Trophoblast cell (in vitro differentiated cells and primary cell): ENCODE results near the gene RBBP4.

Experiments
- DNase-seq, 2 donors: peaks; one replicate each; pipeline ENCODE4 v3.0.0-alpha.2; 2016
- H2AFZ ChIP-seq: 2 replicates; pipeline ENCODE4 v1.6.1; 2013; ENCODE audit warnings: low read length, moderate library complexity, mild to moderate bottlenecking; ENCODE audit not compliant: insufficient read depth, poor library complexity
- H2AK5ac ChIP-seq: 2 replicates; pipeline ENCODE4 v1.6.1; 2013; ENCODE audit warnings: mild to moderate bottlenecking, low read length
- H2BK120ac ChIP-seq: 2 replicates; pipeline ENCODE4 v1.6.1; 2013; ENCODE audit warnings: low read length, mild to moderate bottlenecking, moderate library complexity; ENCODE audit not compliant: insufficient read depth, poor library complexity
- H2BK12ac ChIP-seq: 2 replicates; pipeline ENCODE4 v1.6.1; 2013; ENCODE audit warnings: mild to moderate bottlenecking, low read length, moderate library complexity
- H2BK5ac ChIP-seq: 2 replicates; pipeline ENCODE4 v1.6.1; 2013; ENCODE audit warnings: low read length, low read depth, moderate library complexity, mild to moderate bottlenecking; ENCODE audit not compliant: poor library complexity
- H3K14ac ChIP-seq: 2 replicates; pipeline ENCODE4 v1.6.1; 2013; ENCODE audit warnings: mild to moderate bottlenecking, low read length
- H3K18ac ChIP-seq: 2 replicates; pipeline ENCODE4 v1.6.1; 2013; ENCODE audit warnings: mild to moderate bottlenecking, low read length
- H3K23ac ChIP-seq: 2 replicates; pipeline ENCODE4 v1.6.1; 2013; ENCODE audit warnings: low read length
- H3K27ac ChIP-seq: 2 replicates; pipeline ENCODE4 v1.5.1; 2013; ENCODE audit warnings: low read depth, mild to moderate bottlenecking, inconsistent platforms, low read length, moderate library complexity
- H3K27me3 ChIP-seq: 2 replicates; pipeline ENCODE4 v1.6.1; 2013; ENCODE audit warnings: inconsistent platforms, mild to moderate bottlenecking, low read length, moderate library complexity; ENCODE audit not compliant: insufficient read depth
- H3K36me3 ChIP-seq, 2 experiments: 1 replicate in 1 of 2; 2 replicates in 1 of 2; pipeline ENCODE4 v1.6.1; 2013; ENCODE audit warnings: low read length in 2 of 2, mild to moderate bottlenecking in 2 of 2, moderate library complexity in 1 of 2; ENCODE audit not compliant: insufficient read depth in 2 of 2, control insufficient read depth in 1 of 2
- H3K4ac ChIP-seq: 2 replicates; pipeline ENCODE4 v1.6.1; 2013; ENCODE audit warnings: low read depth, mild to moderate bottlenecking, low read length, moderate library complexity
- H3K4me1 ChIP-seq, 2 experiments: 1 replicate in 1 of 2; 2 replicates in 1 of 2; pipeline ENCODE4 v1.6.1; 2013; ENCODE audit warnings: low read length in 2 of 2, mild to moderate bottlenecking in 2 of 2, moderate library complexity in 1 of 2; ENCODE audit not compliant: insufficient read depth in 2 of 2, control insufficient read depth in 1 of 2
- H3K4me2 ChIP-seq: 2 replicates; pipeline ENCODE4 v1.6.1; 2013; ENCODE audit warnings: inconsistent platforms, mild to moderate bottlenecking, low read length, moderate library complexity
- H3K4me3 ChIP-seq: 2 replicates; pipeline ENCODE4 v1.5.1; 2013; ENCODE audit warnings: mild to moderate bottlenecking, low read depth, low read length, inconsistent platforms
- H3K79me1 ChIP-seq: one replicate; pipeline ENCODE4 v1.6.1; 2013; ENCODE audit warnings: low read length
- H3K79me2 ChIP-seq: 2 replicates; pipeline ENCODE4 v1.6.1; 2013; ENCODE audit warnings: low read length, mild to moderate bottlenecking; ENCODE audit not compliant: control insufficient read depth, insufficient read depth, poor library complexity
- H3K9ac ChIP-seq: 2 replicates; pipeline ENCODE4 v1.6.1; 2013; ENCODE audit warnings: mild to moderate bottlenecking, low read length
- H3K9me3 ChIP-seq: 2 replicates; pipeline ENCODE4 v1.6.1; 2013; ENCODE audit warnings: low read depth, mild to moderate bottlenecking, control low read depth, inconsistent platforms, low read length; ENCODE audit not compliant: insufficient read depth
- H4K12ac ChIP-seq: 2 replicates; pipeline ENCODE4 v1.6.1; 2013; ENCODE audit warnings: low read depth, mild to moderate bottlenecking, low read length, moderate library complexity
- H4K8ac ChIP-seq: 2 replicates; pipeline ENCODE4 v1.6.1; 2013; ENCODE audit warnings: low read depth, mild to moderate bottlenecking, low read length, moderate library complexity
- H4K91ac ChIP-seq: one replicate; pipeline ENCODE4 v1.6.1; 2013; ENCODE audit warnings: low read depth, mild to moderate bottlenecking, low read length, moderate library complexity
- WGBS: extraction: QIAGEN DNeasy Blood & Tissue Kit; methylation state at CpG from one replicate; pipeline ENCODE4 v1.1.7; 2013; ENCODE audit warnings: missing lambda C conversion rate; ENCODE audit not compliant: insufficient read length, insufficient coverage; ENCODE audit errors: extremely low coverage; 5-methylcytosine and 5-hydroxymethylcytosine counted together

RBBP4 gene

GRCh38 chr1:32652244-32652962 lies 1.4 kb downstream of the RBBP4 start:
- H3K4me2 ChIP-seq = peak overlapping the region; percentile 57

GRCh38 chr1:32659581-32659980 lies 8.6 kb downstream of the RBBP4 start:
- H3K9me3 ChIP-seq = no peaks in the 10 kb centered on the region
- no peak overlapping the region for H3K4ac ChIP-seq
- no peak overlapping the region for H3K4me2 ChIP-seq
- H4K91ac ChIP-seq = no peak overlapping the region
- no peak overlapping the region for H4K8ac ChIP-seq
- H3K27me3 ChIP-seq = no peaks in the 10 kb centered on the region
- no peaks in the 10 kb centered on the region for H3K4me1 ChIP-seq
- no peak overlapping the region for H2AK5ac ChIP-seq
- no peak overlapping the region for H2BK5ac ChIP-seq
- H4K12ac ChIP-seq = no peak overlapping the region
- H2BK12ac ChIP-seq = no peak overlapping the region
- H3K27ac ChIP-seq = no peak overlapping the region
- H3K36me3 ChIP-seq = peaks cover 50 to 54% of the 10 kb centered on the region in 2 experiments
- no peak overlapping the region for H2AFZ ChIP-seq
- DNase-seq = no peak
- H3K9ac ChIP-seq = no peak overlapping the region
- no peaks in the 10 kb centered on the region for H3K79me2 ChIP-seq
- H3K18ac ChIP-seq = no peak overlapping the region
- no peak overlapping the region for H2BK120ac ChIP-seq
- H3K79me1 ChIP-seq = no peaks in the 10 kb centered on the region
- no peak overlapping the region for H3K14ac ChIP-seq
- no peak overlapping the region for H3K4me3 ChIP-seq
- WGBS = no CpG with 5 or more reads among the region's 1 CpG
- no peak overlapping the region for H3K23ac ChIP-seq

More at GRCh38 chr1:32652244-32652962, 1.4 kb downstream of the RBBP4 start:
- H3K27ac ChIP-seq = no peak overlapping the region
- H2BK5ac ChIP-seq = no peak overlapping the region
- no peaks in the 10 kb centered on the region for H3K27me3 ChIP-seq
- H3K79me1 ChIP-seq = peaks cover 11% of the 10 kb centered on the region
- no peak for DNase-seq
- H4K12ac ChIP-seq = no peak overlapping the region
- no peak overlapping the region for H2AFZ ChIP-seq
- no peak overlapping the region for H2AK5ac ChIP-seq
- H2BK120ac ChIP-seq = no peak overlapping the region
- H3K36me3 ChIP-seq = peaks cover 24 to 27% of the 10 kb centered on the region in 2 experiments
- no peak overlapping the region for H3K9ac ChIP-seq
- no peak overlapping the region for H4K8ac ChIP-seq
- no peak overlapping the region for H3K4me3 ChIP-seq
- whole genome bisulfite sequencing = no CpG with 5 or more reads among the region's 16 CpGs
- no peak overlapping the region for H3K23ac ChIP-seq
- no peak overlapping the region for H3K14ac ChIP-seq
- no peaks in the 10 kb centered on the region for H3K9me3 ChIP-seq
- H3K4me1 ChIP-seq = peaks cover 0 to 5% of the 10 kb centered on the region in 2 experiments
- peaks cover 11% of the 10 kb centered on the region for H3K79me2 ChIP-seq
- H4K91ac ChIP-seq = no peak overlapping the region
- H3K4ac ChIP-seq = peak overlapping the region; percentile 75
- no peak overlapping the region for H3K18ac ChIP-seq
- no peak overlapping the region for H2BK12ac ChIP-seq

- no peak overlapping the region for H4K12ac ChIP-seq
- no peaks in the 10 kb centered on the region for H3K79me1 ChIP-seq
- no peaks in the 10 kb centered on the region for H3K79me2 ChIP-seq
- H3K4ac ChIP-seq = no peak overlapping the region
- H3K23ac ChIP-seq = no peak overlapping the region
- H3K9ac ChIP-seq = no peak overlapping the region
- no peak overlapping the region for H4K91ac ChIP-seq
- H3K4me3 ChIP-seq = no peak overlapping the region
- no peak overlapping the region for H2BK12ac ChIP-seq
- no peak overlapping the region for H2AK5ac ChIP-seq
- H3K27ac ChIP-seq = no peak overlapping the region
- no peak overlapping the region for H2AFZ ChIP-seq
- H3K27me3 ChIP-seq = no peaks in the 10 kb centered on the region
- no peak overlapping the region for H3K14ac ChIP-seq
- H2BK5ac ChIP-seq = no peak overlapping the region
- no peak for DNase-seq
- no peak overlapping the region for H3K18ac ChIP-seq
- no CpG with 5 or more reads among the region's 1 CpG for WGBS
- peaks cover 44 to 54% of the 10 kb centered on the region in 2 experiments for H3K36me3 ChIP-seq
- H2BK120ac ChIP-seq = no peak overlapping the region
- no peaks in the 10 kb centered on the region for H3K4me1 ChIP-seq
- H4K8ac ChIP-seq = no peak overlapping the region
- no peak overlapping the region for H3K4me2 ChIP-seq
- no peaks in the 10 kb centered on the region for H3K9me3 ChIP-seq
These were observed 14.9 kb downstream of the RBBP4 start for GRCh38 chr1:32665915-32666314.

DNA sequence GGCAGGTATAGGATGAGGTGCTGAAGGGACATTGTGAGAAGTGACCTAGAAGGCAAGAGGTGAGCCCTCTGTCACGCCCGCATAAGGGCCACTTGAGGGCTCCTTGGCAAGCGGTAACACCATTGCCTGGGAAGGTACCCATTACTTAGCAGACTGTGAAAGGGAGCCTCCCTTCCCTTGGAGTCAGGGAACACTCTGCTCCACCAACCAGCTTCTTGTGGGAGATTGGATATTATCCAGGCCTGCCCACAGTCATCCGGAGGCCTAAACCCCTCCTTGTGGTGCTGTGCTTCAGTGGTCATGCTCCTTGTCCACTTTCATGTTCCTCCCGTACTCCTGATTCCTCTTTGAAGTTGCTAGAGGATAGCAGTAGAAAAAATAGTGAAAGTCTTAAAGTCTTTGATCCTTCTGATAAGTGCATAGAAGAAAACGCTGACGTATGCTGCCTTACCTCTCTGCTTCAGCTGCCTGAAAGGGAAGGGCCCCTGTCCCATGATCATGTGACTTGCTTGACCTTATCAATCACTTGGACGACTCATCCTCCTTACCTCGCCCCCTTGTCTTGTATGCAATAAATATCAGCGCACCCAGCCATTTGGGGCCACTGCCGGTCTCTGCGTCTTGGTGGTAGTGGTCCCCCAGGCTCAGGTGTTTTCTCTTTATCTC lies 16.0 kb downstream of the RBBP4 start:
- no peak overlapping the region for H3K18ac ChIP-seq
- no peak overlapping the region for H3K9ac ChIP-seq
- no peak overlapping the region for H4K12ac ChIP-seq
- no peak overlapping the region for H4K91ac ChIP-seq
- H2BK120ac ChIP-seq = no peak overlapping the region
- no peak overlapping the region for H2AFZ ChIP-seq
- no peaks in the 10 kb centered on the region for H3K27me3 ChIP-seq
- no peaks in the 10 kb centered on the region for H3K79me1 ChIP-seq
- peak overlapping the region; percentile 9 for H3K4ac ChIP-seq
- H4K8ac ChIP-seq = no peak overlapping the region
- no peak overlapping the region for H2BK5ac ChIP-seq
- no peak for DNase-seq
- no peak overlapping the region for H2AK5ac ChIP-seq
- H3K23ac ChIP-seq = no peak overlapping the region
- no peaks in the 10 kb centered on the region for H3K9me3 ChIP-seq
- no peak overlapping the region for H3K4me2 ChIP-seq
- no peak overlapping the region for H2BK12ac ChIP-seq
- no peak overlapping the region for H3K27ac ChIP-seq
- peaks cover 45 to 57% of the 10 kb centered on the region in 2 experiments for H3K36me3 ChIP-seq
- H3K79me2 ChIP-seq = no peaks in the 10 kb centered on the region
- WGBS = no CpG with 5 or more reads among the region's 12 CpGs
- no peak overlapping the region for H3K14ac ChIP-seq
- no peak overlapping the region for H3K4me3 ChIP-seq
- no peaks in the 10 kb centered on the region for H3K4me1 ChIP-seq
